NCI-H748 treated with DMSO at 0.1 percent for 48 hours (cell line): ENCODE data around the gene CTNNBIP1.
"Not testable (repeated sequence)": the region's sequence is repeated elsewhere in the genome, so short reads cannot be mapped to it uniquely, and the experiment has no call there.

Experiments
- DNase-seq: peaks from one replicate; lab custom pipeline; 2025; lab: John Stamatoyannopoulos, UW

Gene CTNNBIP1

GRCh38 chr1:9805006-9805508, 105.0 kb downstream of the CTNNBIP1 start:
- no peak for DNase-seq

DNA sequence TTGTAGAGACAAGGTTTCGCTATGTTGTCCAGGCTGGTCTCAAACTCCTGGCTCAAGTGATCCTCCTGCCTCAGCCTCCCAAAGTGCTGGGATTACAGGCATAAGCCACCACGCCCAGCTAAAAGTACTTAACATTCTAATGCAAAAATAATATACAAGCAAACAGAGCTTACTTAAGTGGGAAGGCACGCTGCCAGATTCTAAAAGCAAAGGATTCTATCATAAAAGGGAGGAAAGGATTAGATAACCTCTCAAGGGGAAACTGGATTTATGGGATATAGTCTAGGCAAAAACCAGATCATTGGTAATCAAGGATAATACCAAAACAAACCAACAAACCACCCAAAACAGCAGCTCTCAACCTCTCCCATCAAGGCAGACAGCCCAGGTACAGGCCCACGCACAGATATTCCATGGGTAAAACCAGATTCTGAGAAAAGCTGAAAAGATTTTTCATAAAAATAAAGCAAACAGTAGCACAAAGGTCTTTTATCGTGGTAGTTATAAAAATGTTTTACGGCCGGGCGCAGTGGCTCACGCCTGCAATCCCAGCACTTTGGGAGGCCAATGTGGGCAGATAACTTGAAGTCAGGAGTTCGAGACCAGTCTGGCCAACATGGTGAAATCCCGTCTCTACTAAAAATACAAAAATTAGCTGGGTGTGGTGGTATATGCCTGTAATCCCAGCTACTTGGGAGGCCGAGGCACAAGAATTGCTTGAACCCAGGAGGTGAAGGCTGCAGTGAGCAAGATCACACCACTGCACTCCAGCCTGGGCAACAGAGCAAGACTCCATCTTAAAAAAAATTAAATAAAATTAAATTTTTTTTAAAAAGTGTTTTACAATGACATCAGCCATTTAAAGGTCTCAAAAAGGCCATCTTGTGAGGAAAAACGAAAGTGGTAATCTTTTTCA, 106.8 kb downstream of the CTNNBIP1 start:
- DNase-seq, result not testable (repeated sequence)

- DNase-seq, result no peak
These were observed 108.2 kb downstream of the CTNNBIP1 start for GRCh38 chr1:9801909-9802308.
